Superior temporal gyrus (tissue), 1 donor: Measurements from ENCODE around the gene KCNAB2.
"Not testable (repeated sequence)": the region's sequence is repeated elsewhere in the genome, so short reads cannot be mapped to it uniquely, and the experiment has no call there.

Experiments
- DNase-seq: peaks from one replicate; pipeline ENCODE4 v3.0.0-alpha.2; 2016; ENCODE audit errors: extremely low spot score

KCNAB2 gene

DNA sequence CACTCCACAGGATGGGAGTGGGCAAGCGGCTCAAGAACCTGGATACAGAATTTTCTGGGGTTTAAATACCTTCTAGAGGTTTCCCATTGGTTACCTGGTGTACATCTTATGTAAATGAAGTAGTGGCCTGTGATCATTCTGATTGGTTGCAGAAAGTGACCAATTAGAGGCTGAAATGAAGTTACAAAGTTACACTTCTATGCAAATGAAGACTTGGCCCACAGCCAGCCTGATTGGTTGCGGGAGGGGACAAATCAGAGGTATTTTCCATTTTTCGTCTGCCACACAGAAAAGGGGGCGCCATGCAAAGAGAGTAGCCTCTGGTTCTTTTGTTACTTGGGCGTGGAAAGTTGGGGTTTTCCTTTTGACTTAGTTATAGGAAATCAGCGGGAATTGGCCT is 8.9 kb downstream of the KCNAB2 start:
- no peak for DNase-seq

DNA sequence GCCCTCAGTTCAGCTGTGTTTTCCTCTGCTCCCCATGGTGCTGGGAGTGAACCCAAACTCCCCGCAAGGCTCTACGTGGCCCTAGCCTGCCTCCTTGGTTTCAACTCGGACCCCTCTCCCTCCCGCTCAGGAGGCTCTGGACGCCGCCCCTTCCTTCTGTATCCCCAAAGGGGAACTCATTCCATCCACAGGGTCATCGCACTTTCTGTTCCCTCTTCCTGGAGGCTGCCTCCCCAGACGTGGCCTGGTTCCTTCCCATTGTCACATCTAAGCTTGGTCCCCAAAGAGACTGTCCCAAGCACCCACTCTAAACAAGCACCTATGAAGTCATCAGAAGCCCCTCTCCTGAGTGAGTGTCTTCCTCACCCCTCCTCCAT is 10.9 kb downstream of the KCNAB2 start:
- DNase-seq, result no peak

DNA sequence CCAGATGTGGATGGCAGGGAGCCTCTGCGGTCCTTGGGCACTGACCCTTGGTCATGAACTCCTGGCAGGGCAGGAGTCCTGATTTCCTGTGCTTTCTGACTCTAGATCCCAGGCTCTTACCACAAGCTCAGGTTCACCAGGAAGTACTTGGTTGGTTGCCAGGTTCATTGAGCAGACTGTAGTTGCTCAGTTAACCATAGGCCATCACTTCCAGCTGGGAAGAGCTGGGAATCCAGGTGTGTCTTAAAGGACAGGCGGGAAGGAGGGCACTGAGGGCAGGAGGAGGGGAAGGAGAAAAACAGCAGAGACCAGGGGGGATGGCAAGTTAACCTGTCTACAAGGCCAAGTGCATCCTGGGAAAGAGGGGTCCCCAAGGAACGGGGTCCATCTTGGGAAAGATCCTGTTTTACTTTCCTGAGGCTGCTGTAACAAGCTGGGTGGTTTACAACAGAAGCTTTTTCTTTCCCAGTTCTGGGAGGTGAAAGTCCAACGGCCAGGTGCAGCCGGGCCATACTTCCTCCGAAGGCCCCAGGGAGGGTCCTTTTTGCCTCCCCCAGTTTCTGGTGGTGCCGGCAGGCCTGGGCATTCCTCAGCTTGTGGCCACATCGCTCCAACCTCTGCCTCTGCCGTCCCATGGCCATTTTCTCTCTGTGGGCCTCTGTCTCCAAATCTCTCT is 11.6 kb downstream of the KCNAB2 start:
- DNase-seq, result no peak

DNA sequence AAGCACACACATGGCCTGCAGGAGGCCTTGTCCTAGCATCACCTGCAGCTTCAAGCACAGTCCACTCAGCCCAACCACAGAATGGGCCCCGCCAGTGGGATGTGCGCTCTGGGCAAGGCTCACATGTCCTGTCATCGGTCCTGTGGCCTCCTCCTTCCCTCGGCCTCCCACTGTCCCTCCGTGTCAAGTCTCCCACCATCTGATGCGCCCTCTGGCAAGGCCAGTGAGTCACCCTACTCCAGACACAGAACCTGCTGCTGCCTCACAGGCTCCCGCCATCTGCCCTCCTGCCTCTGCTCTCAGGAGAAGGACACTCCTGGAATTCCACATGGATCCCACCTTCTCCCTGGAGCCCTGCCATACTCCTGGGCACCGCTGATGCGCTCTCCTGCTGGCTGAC is 14.2 kb downstream of the KCNAB2 start:
- DNase-seq, result no peak

DNA sequence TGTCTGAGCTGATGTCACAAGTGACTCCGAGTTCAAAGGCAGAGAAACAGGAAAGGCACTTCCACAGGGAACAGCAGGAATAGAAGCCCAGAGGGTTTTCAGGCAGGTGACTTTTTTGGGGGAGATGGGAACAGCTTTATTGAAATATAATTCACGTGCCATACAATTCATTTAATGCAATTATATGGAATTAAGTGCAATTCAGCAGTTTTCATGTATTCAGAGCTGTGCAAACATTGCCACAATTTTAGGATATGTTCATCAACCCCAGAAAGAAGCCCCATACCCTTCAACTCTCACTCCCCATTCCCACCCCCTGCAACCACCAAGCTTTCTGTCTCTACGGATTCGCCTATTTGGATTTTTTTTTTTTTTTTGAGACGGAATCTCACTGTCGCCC is 17.0 kb downstream of the KCNAB2 start:
- no peak for DNase-seq

DNA sequence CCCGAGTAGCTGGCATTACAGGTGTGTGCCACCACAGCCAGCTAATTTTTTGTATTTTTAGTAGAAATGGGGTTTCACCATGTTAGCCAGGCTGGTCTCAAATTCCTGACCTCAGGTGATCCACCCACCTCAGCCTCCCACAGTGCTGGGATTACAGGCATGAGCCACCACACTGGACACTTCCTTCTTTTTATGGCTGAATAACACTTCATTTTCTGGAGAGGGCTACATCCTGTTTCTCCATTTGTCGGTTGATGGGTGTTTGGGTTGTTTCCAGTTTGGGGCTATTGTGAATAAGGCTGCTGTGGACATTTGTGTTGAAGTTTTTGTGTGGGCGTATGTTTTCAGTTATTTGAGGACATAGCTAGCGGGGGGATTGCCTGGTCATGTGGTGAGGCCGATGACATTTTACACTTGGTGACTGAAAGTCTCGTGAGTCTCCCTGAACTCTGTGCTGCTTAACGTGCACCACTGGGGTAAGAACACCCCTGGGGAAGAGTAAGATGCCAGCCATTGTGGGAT is 17.9 kb downstream of the KCNAB2 start:
- not testable (repeated sequence) for DNase-seq

DNA sequence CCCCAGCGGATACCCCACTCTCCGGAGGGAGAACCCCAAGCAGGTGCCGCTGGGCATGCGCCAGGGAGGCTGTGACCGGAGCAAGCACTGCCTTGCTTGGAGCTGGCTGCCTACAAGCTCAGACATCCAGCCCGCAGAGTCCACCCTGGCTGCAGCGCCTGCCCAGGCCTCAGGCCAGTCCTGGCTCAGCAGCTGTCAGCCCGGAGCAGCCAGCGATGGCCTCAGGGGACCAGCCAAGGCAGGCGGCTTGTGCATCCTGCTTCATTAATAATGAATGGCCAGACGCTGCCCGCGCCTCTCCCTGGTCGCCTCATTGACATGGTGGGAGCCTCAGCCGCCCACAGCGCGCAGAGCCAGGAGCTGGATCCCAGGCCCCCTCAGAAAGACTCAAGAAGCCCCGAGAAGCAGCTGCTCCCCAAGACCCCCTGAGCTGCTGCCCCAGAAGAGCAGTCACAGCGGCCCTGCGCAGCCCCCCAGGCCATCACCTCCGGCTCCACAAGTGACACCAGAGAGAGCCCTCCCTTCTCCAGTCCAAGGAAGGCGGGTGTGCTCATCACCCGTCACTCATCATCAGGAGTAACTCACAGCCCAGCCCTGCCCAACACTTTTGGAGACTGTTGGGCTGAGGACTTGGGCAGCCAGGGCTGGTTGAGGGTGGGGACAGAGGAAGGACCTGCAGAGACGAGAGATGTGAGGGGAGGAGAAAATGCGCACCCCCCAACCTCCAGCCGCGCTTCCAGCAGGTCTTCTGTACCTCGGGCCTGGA is 19.6 kb downstream of the KCNAB2 start:
- DNase-seq, result no peak

DNA sequence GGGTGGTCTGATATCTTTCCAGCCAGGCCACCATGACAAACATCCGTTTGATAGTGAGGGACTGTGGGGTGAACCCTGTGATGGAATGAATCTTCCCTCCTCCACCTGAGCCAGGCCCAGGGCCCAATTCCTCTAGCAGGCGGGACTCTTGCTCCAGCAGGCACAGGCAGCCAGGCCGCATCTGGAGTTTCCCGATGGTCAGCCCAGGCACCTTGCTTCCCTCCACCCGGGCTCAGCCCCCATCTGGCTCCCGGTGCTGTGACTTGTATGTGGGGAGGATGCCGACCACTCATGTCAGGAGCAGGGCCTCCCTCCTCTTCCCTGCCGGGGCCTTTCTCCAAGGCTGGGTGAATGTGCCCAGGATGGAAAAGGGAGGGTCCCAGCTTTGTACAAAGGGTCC is 21.0 kb downstream of the KCNAB2 start:
- no peak for DNase-seq

DNA sequence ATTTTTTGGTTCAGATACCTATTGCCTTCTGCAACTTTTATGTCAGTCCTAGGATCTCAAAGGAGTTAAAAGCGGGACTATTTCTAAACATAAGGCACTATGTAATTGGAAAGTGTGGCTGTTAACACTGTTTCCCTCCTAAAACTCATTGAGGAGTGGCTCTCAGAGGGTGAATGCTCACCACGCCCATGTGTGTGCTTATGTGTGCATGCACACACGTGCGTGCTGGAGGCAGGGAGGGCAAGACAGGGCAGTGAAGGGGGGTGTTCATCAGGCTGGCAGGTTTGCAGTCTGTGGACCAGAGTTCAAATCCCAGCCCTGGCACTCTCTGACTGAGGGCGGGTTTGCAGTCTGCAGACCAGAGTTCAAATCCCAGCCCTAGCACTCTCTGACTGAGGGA is 22.4 kb downstream of the KCNAB2 start:
- DNase-seq, result no peak

DNA sequence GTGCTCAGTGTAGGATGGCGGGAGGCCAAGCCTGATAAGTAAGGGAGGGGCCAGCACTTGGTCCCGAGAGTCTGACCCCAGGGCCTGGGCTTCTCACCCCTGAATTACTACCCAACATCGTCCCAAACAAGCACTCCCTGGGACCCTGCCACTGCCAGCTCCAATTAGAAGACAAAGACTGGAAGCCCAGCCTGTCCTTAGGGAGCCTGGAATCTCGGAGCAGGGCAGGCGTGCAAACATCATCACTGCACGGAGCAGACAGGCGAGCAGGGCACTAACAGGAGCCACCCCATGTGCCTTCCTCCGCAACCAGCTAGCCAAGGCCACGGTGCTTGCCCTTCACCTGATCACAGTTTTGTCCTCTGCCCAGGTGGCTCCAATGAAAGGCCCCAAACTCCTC is 23.2 kb downstream of the KCNAB2 start:
- no peak for DNase-seq

DNA sequence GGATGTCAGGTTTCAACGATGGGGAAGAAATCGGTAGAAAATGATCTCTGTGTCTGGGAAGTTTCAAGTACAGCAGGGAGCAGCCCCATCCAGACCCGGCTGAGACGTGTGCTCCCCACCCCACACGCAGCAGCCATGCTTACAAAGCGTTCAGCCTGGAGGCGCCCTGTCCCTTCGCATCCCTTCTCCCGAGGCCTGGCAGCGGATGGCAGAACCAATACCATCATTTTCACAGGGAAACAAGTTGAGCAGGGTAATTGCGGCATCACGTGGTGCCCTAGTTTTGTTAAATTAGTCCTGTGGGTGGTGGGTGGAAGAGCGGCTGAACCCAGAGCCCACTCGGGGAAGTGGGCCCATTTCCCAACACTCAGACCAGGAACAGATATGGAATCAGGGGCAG is 23.9 kb downstream of the KCNAB2 start:
- no peak for DNase-seq

DNA sequence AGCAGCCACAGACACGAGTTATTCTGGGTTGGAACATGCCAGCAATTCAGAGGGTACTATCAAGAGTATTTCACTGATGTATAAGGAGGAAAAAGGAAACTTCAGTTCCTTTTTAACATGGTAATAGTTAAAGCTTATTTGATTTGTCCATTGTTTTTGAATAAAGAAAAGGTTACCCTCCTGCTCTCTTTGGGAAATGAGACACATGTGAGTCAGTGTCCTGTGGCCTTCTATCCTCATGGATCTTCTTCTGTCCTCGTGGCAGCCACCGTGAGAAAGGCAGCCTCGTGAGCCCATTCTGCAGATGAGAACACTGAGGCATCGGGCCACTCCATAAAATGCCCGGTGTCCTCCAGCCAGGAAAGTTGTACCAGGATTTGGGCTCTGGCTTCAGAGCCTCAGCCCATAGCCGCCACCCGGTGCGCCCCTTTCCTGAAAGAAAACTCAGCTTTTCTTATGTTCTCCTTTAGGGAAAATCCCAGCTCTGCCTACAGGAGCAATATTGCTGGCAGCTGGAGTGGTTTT is 24.8 kb downstream of the KCNAB2 start:
- DNase-seq, result no peak

DNA sequence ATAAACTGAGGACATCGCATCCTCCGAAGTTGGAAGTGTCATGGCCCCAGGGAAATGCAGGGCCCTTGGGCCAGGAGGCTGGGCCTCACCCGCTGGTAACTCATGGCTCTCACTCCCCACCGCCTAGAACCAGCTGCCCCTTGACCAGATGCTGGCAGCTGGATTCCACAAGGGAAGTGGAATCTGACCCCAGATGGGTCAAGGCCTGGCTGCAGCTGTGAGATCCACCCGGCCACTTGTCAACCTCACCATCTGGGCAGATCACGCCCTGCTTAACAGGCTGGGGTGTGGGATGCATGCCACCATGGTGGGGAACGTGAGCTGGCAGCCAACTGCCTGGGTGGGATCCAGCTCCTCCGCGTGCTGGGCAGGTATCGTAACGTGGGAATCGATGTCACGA is 25.5 kb downstream of the KCNAB2 start:
- DNase-seq, result no peak

DNA sequence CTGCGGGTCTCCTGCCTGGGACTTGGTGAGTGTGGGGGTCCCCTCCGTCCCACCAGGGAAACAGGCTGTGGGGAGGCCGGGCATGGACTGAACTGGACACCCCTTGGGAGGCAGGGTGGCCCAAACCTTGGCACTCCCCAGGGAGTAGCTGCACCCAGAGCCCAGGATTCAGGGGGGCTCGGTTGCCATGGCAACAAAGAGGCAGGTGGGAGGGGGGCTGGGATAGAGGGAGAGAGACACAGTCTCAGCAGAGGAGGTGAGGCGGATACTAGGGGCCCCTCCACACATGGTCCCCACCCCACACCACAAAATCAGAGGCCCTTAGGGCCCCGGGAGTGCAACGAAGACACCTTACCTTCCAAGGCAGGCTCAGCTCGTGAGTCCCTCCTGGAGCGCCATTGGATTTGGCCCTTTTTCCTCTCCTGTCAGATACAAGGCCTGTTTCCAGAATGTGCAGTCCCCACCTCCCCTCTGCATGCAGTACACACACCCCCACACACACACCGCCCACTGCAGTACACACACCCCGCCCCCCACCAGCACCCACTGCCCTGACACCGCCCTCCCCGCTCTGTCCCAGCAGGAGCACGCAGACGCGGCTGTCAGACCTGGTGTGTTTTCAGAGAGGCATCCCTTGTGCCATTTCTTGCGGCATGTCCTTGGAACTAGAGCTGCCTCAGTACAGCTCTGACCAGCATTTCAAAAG is 27.2 kb downstream of the KCNAB2 start:
- DNase-seq, result no peak

DNA sequence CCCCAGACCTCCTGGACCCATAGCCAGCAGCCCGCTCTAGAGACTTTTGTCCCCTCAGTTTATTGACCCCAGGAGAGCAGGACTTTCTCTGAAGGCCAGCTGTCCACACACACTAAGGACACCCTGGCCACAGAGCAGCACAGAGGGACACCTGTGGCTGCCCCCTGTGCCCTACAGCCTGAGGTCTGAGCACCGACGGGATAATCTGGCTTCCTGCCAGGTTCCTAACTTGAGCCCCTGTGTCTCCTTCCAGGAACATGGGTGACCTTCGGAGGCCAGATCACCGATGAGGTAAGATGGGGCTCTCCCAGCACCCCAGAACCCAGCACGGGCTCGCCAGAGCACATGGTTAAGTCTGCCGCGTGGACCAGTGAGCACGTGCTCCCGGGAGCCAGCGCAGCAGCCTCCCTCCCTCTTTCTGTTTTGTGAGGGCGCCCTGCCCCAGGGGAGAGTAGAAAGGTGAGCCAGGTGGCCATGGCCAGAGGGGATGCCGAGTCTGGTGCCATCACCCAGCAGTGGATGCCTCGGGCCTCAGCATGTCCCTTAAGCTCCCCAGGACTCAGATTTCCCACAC is 27.9 kb downstream of the KCNAB2 start:
- DNase-seq, result no peak

DNA sequence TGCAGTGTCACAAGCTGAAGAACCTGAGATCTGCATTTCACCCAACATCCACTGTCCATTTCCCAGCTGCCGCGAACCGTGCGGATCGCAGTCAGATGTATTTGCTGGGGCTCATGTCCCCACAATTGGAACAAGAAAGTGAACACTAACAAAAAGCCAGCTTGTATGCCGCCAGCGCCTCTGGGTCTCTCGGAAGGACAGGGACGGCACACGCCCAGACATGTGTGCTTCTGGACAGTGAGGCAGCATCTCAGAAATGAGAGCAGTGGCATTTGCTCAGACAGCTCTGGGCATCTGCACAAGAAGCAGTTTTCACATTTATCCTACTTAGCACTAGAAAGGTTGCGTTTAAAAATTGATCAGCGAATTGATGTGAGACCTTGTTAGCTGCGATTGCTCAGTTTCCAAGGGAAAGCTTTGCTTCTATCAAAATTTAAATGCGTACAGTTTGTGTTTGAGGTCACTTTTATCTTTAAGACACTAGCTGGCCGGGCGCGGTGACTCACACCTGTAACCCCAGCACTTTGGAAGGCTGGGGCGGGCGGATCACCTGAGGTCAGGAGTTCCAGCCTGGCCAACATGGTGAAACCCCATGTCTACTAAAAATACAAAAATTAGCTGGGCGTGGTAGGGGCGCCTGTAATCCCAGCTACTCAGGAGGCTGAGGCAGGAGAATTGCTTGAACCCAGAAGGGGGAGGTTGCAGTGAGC is 28.7 kb downstream of the KCNAB2 start:
- no peak for DNase-seq

DNA sequence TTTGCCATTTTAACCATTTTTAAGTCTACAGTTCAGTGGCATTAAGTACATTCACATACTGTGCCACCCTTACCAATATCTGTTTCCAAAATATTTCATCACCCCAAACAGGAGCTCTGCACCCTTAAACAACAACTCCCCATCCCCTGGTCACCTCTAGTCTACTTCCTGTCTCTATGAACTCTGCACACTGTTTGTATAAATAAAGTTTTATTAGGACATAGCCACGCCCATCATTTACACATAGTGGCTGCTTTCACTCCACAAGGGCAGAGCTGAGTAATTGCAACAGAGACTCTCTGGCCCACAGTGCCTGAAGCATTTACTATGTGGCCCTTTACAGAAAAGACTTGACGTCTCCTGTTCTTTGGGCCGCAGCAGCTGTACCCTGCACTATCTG is 30.1 kb downstream of the KCNAB2 start:
- DNase-seq, result no peak

DNA sequence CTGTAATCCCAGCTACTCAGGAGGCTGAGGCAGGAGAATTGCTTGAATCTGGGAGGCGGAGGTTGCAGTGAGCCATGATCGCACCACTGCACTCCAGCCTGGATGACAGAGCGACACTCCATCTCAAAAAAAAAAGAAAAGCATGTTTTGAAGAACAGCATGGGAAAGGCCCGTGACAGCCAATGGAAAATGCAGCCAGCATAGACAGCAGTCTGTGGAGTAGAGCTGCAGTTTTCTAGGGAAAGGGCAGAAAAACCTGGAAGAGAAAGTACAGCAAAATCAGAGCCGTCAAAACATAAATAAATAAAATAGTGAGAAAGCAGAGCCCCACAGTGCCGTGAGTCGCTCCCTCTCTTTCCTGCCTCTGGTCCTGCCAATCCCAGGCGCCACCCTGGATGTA is 31.4 kb downstream of the KCNAB2 start:
- not testable (repeated sequence) for DNase-seq

DNA sequence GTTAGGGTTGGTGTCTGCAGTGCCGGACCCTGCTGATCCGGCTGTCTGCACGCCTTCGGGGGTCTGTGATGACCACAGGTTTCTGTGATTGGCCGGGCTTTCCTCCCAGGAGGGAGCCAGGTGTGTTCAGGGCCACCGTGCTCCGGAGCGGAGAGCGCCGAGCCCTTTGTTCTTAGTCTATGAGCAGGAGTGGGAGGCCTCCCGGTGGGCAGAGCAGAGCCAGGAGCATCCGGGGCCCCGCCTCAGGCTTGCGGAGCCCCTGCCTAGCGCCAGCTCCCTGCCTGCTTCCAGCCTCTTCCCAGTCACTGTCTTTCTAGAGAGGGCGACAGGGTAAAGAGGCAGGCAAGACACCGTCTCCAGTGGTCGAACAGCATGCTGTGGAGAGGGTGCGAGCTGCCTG is 31.8 kb downstream of the KCNAB2 start:
- no peak for DNase-seq

DNA sequence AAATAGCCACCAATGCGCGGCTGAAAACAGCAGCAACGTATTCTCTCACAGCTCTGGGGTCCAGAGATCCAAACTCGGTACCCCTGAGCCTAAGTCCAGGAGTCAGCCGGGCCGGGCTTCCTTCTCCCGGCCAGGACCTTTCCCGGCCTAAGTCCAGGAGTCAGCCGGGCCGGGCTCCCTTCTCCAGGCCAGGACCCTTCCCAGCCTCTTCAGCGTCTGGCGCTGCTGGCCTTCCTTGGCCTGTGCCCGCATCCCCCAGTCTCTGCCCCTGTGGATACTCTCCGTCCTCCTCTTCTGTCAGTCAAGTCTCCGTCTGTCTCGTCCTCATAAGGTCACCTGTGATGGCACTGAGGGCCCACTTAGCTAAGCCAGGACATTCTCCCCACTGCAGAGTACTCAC is 32.2 kb downstream of the KCNAB2 start:
- no peak for DNase-seq

DNA sequence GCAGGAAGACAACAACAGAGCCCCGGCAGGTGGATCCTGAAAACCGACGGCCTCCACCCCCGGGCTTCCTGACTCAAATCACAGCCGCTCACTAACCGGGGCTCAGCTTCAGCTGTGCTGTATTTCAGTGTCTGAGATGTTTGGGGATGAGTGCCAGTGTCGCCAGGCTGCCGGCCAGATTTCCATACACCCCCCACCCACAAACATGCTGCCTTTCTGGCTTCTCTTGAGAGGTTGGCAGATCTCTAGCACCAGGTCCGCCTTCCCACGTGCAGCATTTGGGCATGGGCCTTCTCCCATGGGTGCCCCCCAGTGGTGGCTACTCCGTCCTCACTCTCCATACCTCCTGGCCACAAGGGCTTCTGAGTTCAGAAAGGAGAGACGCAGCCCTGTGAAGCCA is 34.8 kb downstream of the KCNAB2 start:
- no peak for DNase-seq

DNA sequence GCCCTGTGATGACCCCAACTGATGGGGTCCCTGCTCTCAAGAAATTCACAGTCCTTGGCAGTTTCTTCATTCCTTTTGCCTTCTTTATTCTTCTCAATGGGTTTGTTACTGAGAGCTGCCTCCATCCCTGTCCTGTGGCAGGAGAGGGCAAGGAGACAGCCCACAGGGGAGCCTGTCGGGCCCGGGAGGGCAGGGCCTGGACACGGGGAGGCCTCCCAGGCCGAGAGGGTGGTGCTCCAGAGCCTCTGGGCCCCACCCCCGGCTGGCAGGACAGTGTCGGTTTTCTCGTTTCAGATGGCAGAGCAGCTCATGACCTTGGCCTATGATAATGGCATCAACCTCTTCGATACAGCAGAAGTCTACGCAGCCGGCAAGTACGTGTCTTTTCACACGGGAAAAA is 36.2 kb downstream of the KCNAB2 start:
- no peak for DNase-seq
